HG03108 (cell line): ENCODE measurements around the gene SLCO2B1.

Source experiments
- ATAC-seq: cut with Tn5 transposase; IDR thresholded peaks from one replicate; pipeline ENCODE4 v1.9.1; 2021; ENCODE audit warnings: moderate library complexity; ENCODE audit not compliant: unreplicated experiment

The SLCO2B1 gene

GRCh38 chr11:75144716-75145014, 6.2 kb upstream of the SLCO2B1 start:
- no peak for ATAC-seq

- no peak for ATAC-seq
These were observed 5.5 kb upstream of the SLCO2B1 start for GRCh38 chr11:75145196-75145971.

GRCh38 chr11:75145972-75146519, 4.9 kb upstream of the SLCO2B1 start:
- ATAC-seq = no peak

GRCh38 chr11:75146711-75147110, 4.2 kb upstream of the SLCO2B1 start:
- no peak for ATAC-seq

- ATAC-seq = no peak
These were observed 3.6 kb upstream of the SLCO2B1 start for GRCh38 chr11:75147191-75147874.

GRCh38 chr11:75147875-75148263, 3.0 kb upstream of the SLCO2B1 start:
- no peak for ATAC-seq

- no peak for ATAC-seq
These were observed 2.4 kb upstream of the SLCO2B1 start for GRCh38 chr11:75148436-75148983.

- ATAC-seq = no peak
These were observed 991 bp upstream of the SLCO2B1 start for GRCh38 chr11:75149766-75150465.

- no peak for ATAC-seq
These were observed 590 bp downstream of the SLCO2B1 start for GRCh38 chr11:75151346-75152047.

GRCh38 chr11:75152090-75152489, 1.2 kb downstream of the SLCO2B1 start:
- no peak for ATAC-seq

- ATAC-seq = no peak
These were observed 1.9 kb downstream of the SLCO2B1 start for GRCh38 chr11:75152651-75153427.

- ATAC-seq = no peak
These were observed 4.0 kb downstream of the SLCO2B1 start for GRCh38 chr11:75154646-75155569.

GRCh38 chr11:75155570-75156422, 4.9 kb downstream of the SLCO2B1 start:
- ATAC-seq = no peak

GRCh38 chr11:75158241-75158640, 7.3 kb downstream of the SLCO2B1 start:
- ATAC-seq = no peak

GRCh38 chr11:75158696-75159150, 7.8 kb downstream of the SLCO2B1 start:
- ATAC-seq = no peak

GRCh38 chr11:75159151-75159953, 8.4 kb downstream of the SLCO2B1 start:
- no peak for ATAC-seq

- no peak for ATAC-seq
These were observed 9.4 kb downstream of the SLCO2B1 start for GRCh38 chr11:75160220-75160757.
